ENCODE data around the gene OR10T2. TPM values are rescaled to one million over a fixed set of nuclear protein-coding genes. Genes with fewer than 3 reads are reported as not detected.
"Not testable (repeated sequence)": the region's sequence is repeated elsewhere in the genome, so short reads cannot be mapped to it uniquely, and the experiment has no call there.

Gene OR10T2
- polyA plus RNA-seq, 2 donors: not detected

DNA sequence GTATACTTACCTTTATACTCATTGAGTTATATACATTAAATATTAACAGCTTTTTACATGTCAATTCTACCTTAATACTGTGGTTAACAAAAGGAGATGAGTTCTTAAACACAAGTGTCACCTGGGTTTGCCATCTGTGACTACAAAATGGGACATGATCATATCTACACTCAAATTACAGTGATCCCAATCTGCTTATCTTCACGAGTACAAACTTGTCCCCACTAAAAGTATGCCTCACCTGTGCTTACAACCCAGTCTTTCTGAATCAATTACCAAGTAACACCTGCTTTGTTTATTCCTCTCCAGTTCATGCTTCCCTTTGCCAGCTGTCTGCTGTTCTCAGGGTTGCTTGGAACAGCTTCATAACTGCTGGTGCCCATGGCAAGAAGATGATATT lies 36.8 kb downstream of the OR10T2 start:
- Histone ChIP-seq H3K27ac (ENCODE audit: low read depth in 2 of 2, low read length in 1 of 2) (no peak overlapping the region), H3K4me1 (ENCODE audit: control insufficient read depth in 2 of 2, insufficient read depth in 2 of 2, low read length in 1 of 2) (no peaks in the 10 kb centered on the region), H3K36me3 (ENCODE audit: control insufficient read depth in 2 of 2, insufficient read depth in 2 of 2, low read length in 1 of 2) (no peaks in the 10 kb centered on the region), H3K4me3 (ENCODE audit: low read depth in 1 of 2, low read length in 2 of 2) (no peak overlapping the region), H3K27me3 (ENCODE audit: control insufficient read depth in 1 of 2, insufficient read depth in 2 of 2, low read length in 2 of 2) (peaks cover 0 to 3% of the 10 kb centered on the region in 2 donors), H3K9me3 (ENCODE audit: control insufficient read depth in 2 of 2, insufficient read depth in 1 of 2, low read depth in 1 of 2, low read length in 1 of 2) (peaks cover 0 to 3% of the 10 kb centered on the region in 2 donors)
- WGBS, 2 donors: 33 to 38% methylated on average over 1 of the region's 1 CpG

DNA sequence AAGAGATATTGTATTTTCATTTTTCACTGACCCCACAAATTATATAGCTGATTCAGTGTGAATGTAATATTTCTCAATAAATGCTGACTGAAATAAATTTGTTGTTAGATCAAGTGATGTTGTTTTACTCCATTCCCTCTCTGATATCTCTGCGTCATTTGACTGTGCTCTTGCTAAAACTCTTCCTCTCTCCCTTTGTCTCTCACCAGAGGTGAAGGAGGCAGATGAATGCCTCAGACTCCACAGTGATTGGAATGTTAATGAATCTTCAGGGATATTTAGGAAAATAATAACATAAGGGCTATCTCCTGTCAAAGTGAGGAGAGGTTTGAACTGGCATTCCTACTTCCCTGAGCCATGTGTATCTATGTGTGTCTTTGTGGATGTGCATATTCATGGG lies 41.8 kb downstream of the OR10T2 start:
- H3K27ac ChIP-seq (ENCODE audit: low read depth in 2 of 2, low read length in 1 of 2): no peak overlapping the region
- no peaks in the 10 kb centered on the region for H3K27me3 ChIP-seq (ENCODE audit: control insufficient read depth in 1 of 2, insufficient read depth in 2 of 2, low read length in 2 of 2)
- H3K4me1 ChIP-seq (ENCODE audit: control insufficient read depth in 2 of 2, insufficient read depth in 2 of 2, low read length in 1 of 2): no peaks in the 10 kb centered on the region
- H3K9me3 ChIP-seq (ENCODE audit: control insufficient read depth in 2 of 2, insufficient read depth in 1 of 2, low read depth in 1 of 2, low read length in 1 of 2): no peaks in the 10 kb centered on the region
- no peaks in the 10 kb centered on the region for H3K36me3 ChIP-seq (ENCODE audit: control insufficient read depth in 2 of 2, insufficient read depth in 2 of 2, low read length in 1 of 2)
- WGBS, 2 donors: 86 to 93% methylated on average over 1 of the region's 1 CpG
- no peak overlapping the region for H3K4me3 ChIP-seq (ENCODE audit: low read depth in 1 of 2, low read length in 2 of 2)

DNA sequence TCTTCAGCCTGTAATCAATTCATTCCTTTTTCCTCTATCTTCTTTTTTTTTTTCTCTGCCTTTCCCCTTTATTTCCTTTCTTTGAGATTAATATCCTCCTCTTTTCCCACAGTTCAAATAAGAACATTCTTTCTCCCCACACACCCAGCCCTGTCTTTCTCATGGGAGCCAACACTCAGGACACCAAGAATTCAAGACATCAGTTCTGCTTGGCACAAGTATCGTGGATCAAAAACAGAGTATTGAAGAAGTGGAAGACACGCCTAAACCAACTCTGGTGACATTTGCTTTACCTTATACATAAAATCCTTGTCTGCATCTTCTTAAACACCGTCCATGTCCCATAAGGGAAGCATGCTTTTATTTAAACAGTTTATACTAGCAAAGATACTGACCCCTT lies 42.6 kb downstream of the OR10T2 start:
- H3K27ac ChIP-seq (ENCODE audit: low read depth in 2 of 2, low read length in 1 of 2): no peak overlapping the region
- no peak overlapping the region for H3K4me3 ChIP-seq (ENCODE audit: low read depth in 1 of 2, low read length in 2 of 2)
- H3K4me1 ChIP-seq (ENCODE audit: control insufficient read depth in 2 of 2, insufficient read depth in 2 of 2, low read length in 1 of 2): no peaks in the 10 kb centered on the region
- no peaks in the 10 kb centered on the region for H3K27me3 ChIP-seq (ENCODE audit: control insufficient read depth in 1 of 2, insufficient read depth in 2 of 2, low read length in 2 of 2)
- no peaks in the 10 kb centered on the region for H3K36me3 ChIP-seq (ENCODE audit: control insufficient read depth in 2 of 2, insufficient read depth in 2 of 2, low read length in 1 of 2)
- H3K9me3 ChIP-seq (ENCODE audit: control insufficient read depth in 2 of 2, insufficient read depth in 1 of 2, low read depth in 1 of 2, low read length in 1 of 2): no peaks in the 10 kb centered on the region
- whole genome bisulfite sequencing, 2 donors: 57 to 72% methylated on average over 3 of the region's 3 CpGs

DNA sequence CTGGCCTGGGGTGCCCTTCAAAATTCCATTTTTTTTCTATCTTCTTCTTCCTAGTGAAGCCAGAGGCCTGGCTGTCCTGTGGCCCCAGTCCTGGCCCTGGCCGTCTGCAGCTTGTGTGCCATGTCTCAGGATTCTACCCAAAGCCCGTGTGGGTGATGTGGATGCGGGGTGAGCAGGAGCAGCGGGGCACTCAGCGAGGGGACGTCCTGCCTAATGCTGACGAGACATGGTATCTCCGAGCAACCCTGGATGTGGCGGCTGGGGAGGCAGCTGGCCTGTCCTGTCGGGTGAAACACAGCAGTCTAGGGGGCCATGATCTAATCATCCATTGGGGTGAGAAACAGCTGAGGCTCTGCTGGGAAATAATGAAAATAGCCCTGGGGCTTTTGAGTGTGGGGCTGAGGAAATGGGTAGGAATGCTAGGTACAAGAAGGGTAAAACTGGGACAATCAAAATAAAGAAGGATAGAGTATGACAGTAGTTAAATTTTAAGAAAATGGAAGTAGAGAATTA lies 43.4 kb downstream of the OR10T2 start:
- Histone ChIP-seq H3K36me3 (ENCODE audit: control insufficient read depth in 2 of 2, insufficient read depth in 2 of 2, low read length in 1 of 2) (no peaks in the 10 kb centered on the region), H3K27me3 (ENCODE audit: control insufficient read depth in 1 of 2, insufficient read depth in 2 of 2, low read length in 2 of 2) (no peaks in the 10 kb centered on the region), H3K4me3 (ENCODE audit: low read depth in 1 of 2, low read length in 2 of 2) (no peak overlapping the region), H3K27ac (ENCODE audit: low read depth in 2 of 2, low read length in 1 of 2) (no peak overlapping the region), H3K4me1 (ENCODE audit: control insufficient read depth in 2 of 2, insufficient read depth in 2 of 2, low read length in 1 of 2) (no peaks in the 10 kb centered on the region), H3K9me3 (ENCODE audit: control insufficient read depth in 2 of 2, insufficient read depth in 1 of 2, low read depth in 1 of 2, low read length in 1 of 2) (no peaks in the 10 kb centered on the region)
- 79 to 82% methylated on average over 10 of the region's 10 CpGs for WGBS, 2 donors

DNA sequence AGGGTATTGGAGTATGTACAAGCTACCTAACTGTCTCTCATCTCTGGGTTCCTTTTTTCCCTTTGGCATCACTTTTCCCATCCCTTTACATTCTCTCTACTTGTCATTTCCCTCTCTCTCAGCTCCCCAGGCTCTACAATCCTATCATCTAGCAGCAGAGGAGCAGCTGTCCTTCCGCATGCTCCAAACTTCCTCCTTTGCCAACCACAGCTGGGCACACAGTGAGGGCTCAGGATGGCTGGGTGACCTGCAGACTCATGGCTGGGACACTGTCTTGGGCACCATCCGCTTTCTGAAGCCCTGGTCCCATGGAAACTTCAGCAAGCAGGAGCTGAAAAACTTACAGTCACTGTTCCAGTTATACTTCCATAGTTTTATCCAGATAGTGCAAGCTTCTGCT lies 45.0 kb downstream of the OR10T2 start:
- Histone ChIP-seq H3K4me3 (ENCODE audit: low read depth in 1 of 2, low read length in 2 of 2) (no peak overlapping the region), H3K36me3 (ENCODE audit: control insufficient read depth in 2 of 2, insufficient read depth in 2 of 2, low read length in 1 of 2) (no peaks in the 10 kb centered on the region), H3K9me3 (ENCODE audit: control insufficient read depth in 2 of 2, insufficient read depth in 1 of 2, low read depth in 1 of 2, low read length in 1 of 2) (no peaks in the 10 kb centered on the region), H3K27ac (ENCODE audit: low read depth in 2 of 2, low read length in 1 of 2) (no peak overlapping the region), H3K4me1 (ENCODE audit: control insufficient read depth in 2 of 2, insufficient read depth in 2 of 2, low read length in 1 of 2) (no peaks in the 10 kb centered on the region), H3K27me3 (ENCODE audit: control insufficient read depth in 1 of 2, insufficient read depth in 2 of 2, low read length in 2 of 2) (no peaks in the 10 kb centered on the region)
- 69 to 70% methylated on average over 2 of the region's 2 CpGs for WGBS, 2 donors

DNA sequence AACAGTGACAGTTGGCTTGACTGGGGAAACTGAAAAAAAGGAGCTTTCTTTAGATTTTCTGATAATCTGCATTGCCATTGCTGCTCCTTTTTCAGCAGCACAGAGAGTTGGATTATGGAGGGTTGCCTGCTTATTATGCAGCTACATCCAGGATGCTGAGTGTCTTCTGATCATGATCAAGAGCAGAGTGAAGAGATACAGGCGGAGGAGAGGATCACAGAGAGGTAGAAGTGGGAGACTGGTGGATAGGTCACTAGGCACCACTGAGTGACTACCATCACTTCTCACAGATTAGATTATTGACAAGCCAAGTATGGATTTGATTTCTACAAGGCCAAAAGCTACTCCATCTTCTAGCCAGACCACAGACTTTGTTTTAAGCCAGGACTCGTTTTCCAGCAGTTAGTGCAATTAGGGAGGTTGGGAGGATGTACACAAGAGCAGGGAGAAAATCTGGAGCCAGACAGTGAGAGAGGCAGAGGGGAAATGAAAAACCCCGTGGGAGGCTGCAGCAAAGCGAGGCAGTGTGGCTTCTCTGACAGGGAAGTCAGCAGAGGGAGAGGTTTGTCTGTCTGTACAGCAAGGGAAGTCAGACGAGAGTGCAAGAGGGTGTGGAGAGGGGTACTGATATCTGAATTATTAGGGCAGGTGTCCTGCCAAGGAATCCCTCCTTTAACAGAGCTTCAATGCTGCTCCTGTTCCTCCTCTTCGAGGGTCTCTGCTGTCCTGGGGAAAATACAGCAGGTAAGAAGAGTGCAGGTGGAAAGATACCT lies 45.8 kb downstream of the OR10T2 start, which contains the start of gene CD1E:
CD1E (plus strand) TSS at position 592 of the 773 bp plus-strand sequence; CDS start at position 687, 95 bp downstream.
- H3K36me3 ChIP-seq (ENCODE audit: control insufficient read depth in 2 of 2, insufficient read depth in 2 of 2, low read length in 1 of 2): no peaks in the 10 kb centered on the region
- no peaks in the 10 kb centered on the region for H3K27me3 ChIP-seq (ENCODE audit: control insufficient read depth in 1 of 2, insufficient read depth in 2 of 2, low read length in 2 of 2)
- no peak within 1 kb of the TSS for H3K4me3 ChIP-seq (ENCODE audit: low read depth in 1 of 2, low read length in 2 of 2)
- no peaks in the 10 kb centered on the region for H3K4me1 ChIP-seq (ENCODE audit: control insufficient read depth in 2 of 2, insufficient read depth in 2 of 2, low read length in 1 of 2)
- H3K27ac ChIP-seq (ENCODE audit: low read depth in 2 of 2, low read length in 1 of 2): no peak within 1 kb of the TSS
- H3K9me3 ChIP-seq (ENCODE audit: control insufficient read depth in 2 of 2, insufficient read depth in 1 of 2, low read depth in 1 of 2, low read length in 1 of 2): no peaks in the 10 kb centered on the region
- 35 to 39% methylated on average over 6 of the region's 6 CpGs for WGBS, 2 donors

DNA sequence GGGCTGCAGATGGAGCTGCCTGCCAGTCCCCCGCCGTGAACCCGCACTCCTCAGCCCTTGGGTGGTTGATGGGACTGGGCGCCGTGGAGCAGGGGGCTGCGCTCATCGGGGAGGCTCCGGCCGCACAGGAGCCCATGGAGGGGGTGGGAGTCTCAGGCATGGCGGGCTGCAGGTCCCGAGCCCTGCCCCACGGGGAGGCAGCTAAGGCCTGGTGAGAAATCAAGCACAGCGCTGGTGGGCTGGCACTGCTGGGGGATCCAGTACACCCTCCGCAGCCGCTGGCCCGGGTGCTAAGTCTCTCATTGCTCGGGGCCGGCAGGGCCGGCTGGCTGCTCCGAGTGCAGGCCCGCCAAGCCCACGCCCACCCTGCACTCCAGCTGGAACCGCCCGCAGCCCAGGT lies 50.3 kb downstream of the OR10T2 start:
- not testable (repeated sequence) for H3K4me3 ChIP-seq (ENCODE audit: low read depth in 1 of 2, low read length in 2 of 2); H3K4me1 ChIP-seq (ENCODE audit: control insufficient read depth in 2 of 2, insufficient read depth in 2 of 2, low read length in 1 of 2); H3K36me3 ChIP-seq (ENCODE audit: control insufficient read depth in 2 of 2, insufficient read depth in 2 of 2, low read length in 1 of 2); H3K27ac ChIP-seq (ENCODE audit: low read depth in 2 of 2, low read length in 1 of 2); H3K27me3 ChIP-seq (ENCODE audit: control insufficient read depth in 1 of 2, insufficient read depth in 2 of 2, low read length in 2 of 2); H3K9me3 ChIP-seq (ENCODE audit: control insufficient read depth in 2 of 2, insufficient read depth in 1 of 2, low read depth in 1 of 2, low read length in 1 of 2)
- 95 to 98% methylated on average over 14 to 24 of the region's 24 CpGs for WGBS, 2 donors

Other genes starting within 250 kb of the OR10T2 start
- under 1 TPM; 0.27 to 0.47 TPM for gene CD1D, start 218.6 kb downstream of the OR10T2 start, polyA plus RNA-seq
- 1 to 10 TPM in 1 of 2 donors, under 1 TPM in 1; 0.18 to 4.7 TPM for gene CD1A, start 145.0 kb downstream of the OR10T2 start, polyA plus RNA-seq
- 1 to 10 TPM in 1 of 2 donors, under 1 TPM in 1; 0.31 to 1.9 TPM for gene CD1C, start 109.5 kb downstream of the OR10T2 start, polyA plus RNA-seq
- gene CD1B, start 67.9 kb downstream of the OR10T2 start, polyA plus RNA-seq: under 1 TPM in 1 of 2 donors, not detected in 1; 0.13 TPM
- 1 to 10 TPM in 1 of 2 donors, under 1 TPM in 1; 0.16 to 2.2 TPM for gene CD1E, start 45.6 kb downstream of the OR10T2 start, polyA plus RNA-seq
- not detected for gene OR10K2, start 26.8 kb upstream of the OR10T2 start, polyA plus RNA-seq
- gene OR10K1, start 62.4 kb upstream of the OR10T2 start, polyA plus RNA-seq: not detected
- gene OR10R2, start 72.8 kb upstream of the OR10T2 start, polyA plus RNA-seq: not detected
- not detected for gene OR6Y1, start 154.9 kb upstream of the OR10T2 start, polyA plus RNA-seq
- not detected for gene OR6P1, start 171.1 kb upstream of the OR10T2 start, polyA plus RNA-seq
- not detected for gene OR10X1, start 180.4 kb upstream of the OR10T2 start, polyA plus RNA-seq
- gene OR10Z1, start 205.8 kb upstream of the OR10T2 start, polyA plus RNA-seq: not detected